ENCODE results near the gene OR5B21.
A peak's percentile ranks its signal among the peaks of the same experiment; 100 is the strongest.

- TF ChIP-seq, protein P1, sequence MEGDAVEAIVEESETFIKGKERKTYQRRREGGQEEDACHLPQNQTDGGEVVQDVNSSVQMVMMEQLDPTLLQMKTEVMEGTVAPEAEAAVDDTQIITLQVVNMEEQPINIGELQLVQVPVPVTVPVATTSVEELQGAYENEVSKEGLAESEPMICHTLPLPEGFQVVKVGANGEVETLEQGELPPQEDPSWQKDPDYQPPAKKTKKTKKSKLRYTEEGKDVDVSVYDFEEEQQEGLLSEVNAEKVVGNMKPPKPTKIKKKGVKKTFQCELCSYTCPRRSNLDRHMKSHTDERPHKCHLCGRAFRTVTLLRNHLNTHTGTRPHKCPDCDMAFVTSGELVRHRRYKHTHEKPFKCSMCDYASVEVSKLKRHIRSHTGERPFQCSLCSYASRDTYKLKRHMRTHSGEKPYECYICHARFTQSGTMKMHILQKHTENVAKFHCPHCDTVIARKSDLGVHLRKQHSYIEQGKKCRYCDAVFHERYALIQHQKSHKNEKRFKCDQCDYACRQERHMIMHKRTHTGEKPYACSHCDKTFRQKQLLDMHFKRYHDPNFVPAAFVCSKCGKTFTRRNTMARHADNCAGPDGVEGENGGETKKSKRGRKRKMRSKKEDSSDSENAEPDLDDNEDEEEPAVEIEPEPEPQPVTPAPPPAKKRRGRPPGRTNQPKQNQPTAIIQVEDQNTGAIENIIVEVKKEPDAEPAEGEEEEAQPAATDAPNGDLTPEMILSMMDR (IDR thresholded peaks at IDR 0.05), result peak; percentile 35 to 61 (median 51)
- no peak for TF ChIP-seq POLR2A (IDR thresholded peaks at IDR 0.05)
These were observed 6.0 kb upstream of the OR5B21 start for GRCh38 chr11:58513747-58514367.
